ENCODE data around the gene CRYBB1. TPM values are rescaled to one million over a fixed set of nuclear protein-coding genes. Genes with fewer than 3 reads are reported as not detected.
A peak's percentile ranks its signal among the peaks of the same experiment; 100 is the strongest.

The CRYBB1 gene
- total and polyA plus RNA-seq, 2 donors (not counting 1 experiment from before 2014, with no cell fraction given) = 0.18 TPM; not detected in 1

GRCh38 chr22:26581633-26582168, 36.1 kb downstream of the CRYBB1 start:
- CTCF ChIA-PET = no interaction called here
- POLR2A ChIA-PET = no interaction called here
- intact Hi-C loops (cut with micrococcal nuclease) = no loop called here
- no peak overlapping the region for H3K4me3 ChIP-seq (ENCODE audit: control extremely low read depth in 1 of 5, extremely low read depth in 1 of 5, insufficient read depth in 1 of 5, low read depth in 2 of 5, low read length in 4 of 5)
- no peak overlapping the region for H2AFZ ChIP-seq (ENCODE audit: insufficient read depth, low read depth, low read length, poor library complexity, severe bottlenecking)
- no peaks in the 10 kb centered on the region for H3K9me3 ChIP-seq (ENCODE audit: control extremely low read depth in 1 of 3, control insufficient read depth in 2 of 3, insufficient read depth in 1 of 3, low read length in 2 of 3)
- 97% methylated on average over 6 of the region's 8 CpGs for WGBS (ENCODE audit: insufficient coverage)
- Mint-ChIP-seq H3K4me3 (no peak overlapping the region), H3K27me3 (no peaks in the 10 kb centered on the region), H3K9me3 (ENCODE audit: insufficient read depth) (no peaks in the 10 kb centered on the region), H3K27ac (no peak overlapping the region), H3K4me1 (peaks cover 47% of the 10 kb centered on the region)
- TF ChIP-seq, protein P1, sequence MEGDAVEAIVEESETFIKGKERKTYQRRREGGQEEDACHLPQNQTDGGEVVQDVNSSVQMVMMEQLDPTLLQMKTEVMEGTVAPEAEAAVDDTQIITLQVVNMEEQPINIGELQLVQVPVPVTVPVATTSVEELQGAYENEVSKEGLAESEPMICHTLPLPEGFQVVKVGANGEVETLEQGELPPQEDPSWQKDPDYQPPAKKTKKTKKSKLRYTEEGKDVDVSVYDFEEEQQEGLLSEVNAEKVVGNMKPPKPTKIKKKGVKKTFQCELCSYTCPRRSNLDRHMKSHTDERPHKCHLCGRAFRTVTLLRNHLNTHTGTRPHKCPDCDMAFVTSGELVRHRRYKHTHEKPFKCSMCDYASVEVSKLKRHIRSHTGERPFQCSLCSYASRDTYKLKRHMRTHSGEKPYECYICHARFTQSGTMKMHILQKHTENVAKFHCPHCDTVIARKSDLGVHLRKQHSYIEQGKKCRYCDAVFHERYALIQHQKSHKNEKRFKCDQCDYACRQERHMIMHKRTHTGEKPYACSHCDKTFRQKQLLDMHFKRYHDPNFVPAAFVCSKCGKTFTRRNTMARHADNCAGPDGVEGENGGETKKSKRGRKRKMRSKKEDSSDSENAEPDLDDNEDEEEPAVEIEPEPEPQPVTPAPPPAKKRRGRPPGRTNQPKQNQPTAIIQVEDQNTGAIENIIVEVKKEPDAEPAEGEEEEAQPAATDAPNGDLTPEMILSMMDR (IDR thresholded peaks at IDR 0.05) = no peak
- TF ChIP-seq EZH2 (IDR thresholded peaks at IDR 0.05; ENCODE audit: borderline replicate concordance, insufficient read depth, low read depth, low read length, poor library complexity, severe bottlenecking) = no peak
- H3K27ac ChIP-seq (ENCODE audit: low read length in 2 of 2) = no peak overlapping the region
- H3K27me3 ChIP-seq (replicated peaks in 1 of 4; ENCODE audit: control extremely low read depth in 1 of 4, control insufficient read depth in 3 of 4, insufficient read depth in 4 of 4, low read length in 3 of 4) = no peaks in the 10 kb centered on the region
- peaks cover 66% of the 10 kb centered on the region for H3K79me2 ChIP-seq (ENCODE audit: control insufficient read depth, insufficient read depth, low read length)
- no peak overlapping the region for H3K9ac ChIP-seq (ENCODE audit: low read length)
- ATAC-seq (ENCODE audit: low read depth) (no peak), DNase-seq (no peak)
- H3K4me1 ChIP-seq (ENCODE audit: control insufficient read depth in 2 of 2, insufficient read depth in 2 of 2, low read length in 2 of 2) = peaks cover 25 to 34% of the 10 kb centered on the region in 2 donors
- peaks cover 0 to 3% of the 10 kb centered on the region in 2 experiments for H3K36me3 ChIP-seq (replicated peaks in 1 of 2; ENCODE audit: control extremely low read depth in 1 of 2, control insufficient read depth in 1 of 2, extremely low read depth in 1 of 2, insufficient read depth in 2 of 2, low read length in 1 of 2)
- H4K20me1 ChIP-seq (ENCODE audit: control insufficient read depth, insufficient read depth, low read length, poor library complexity, severe bottlenecking) = no peaks in the 10 kb centered on the region
- no peak overlapping the region for H3K4me2 ChIP-seq (replicated peaks; ENCODE audit: low read depth, low read length, poor library complexity, severe bottlenecking)

DNA sequence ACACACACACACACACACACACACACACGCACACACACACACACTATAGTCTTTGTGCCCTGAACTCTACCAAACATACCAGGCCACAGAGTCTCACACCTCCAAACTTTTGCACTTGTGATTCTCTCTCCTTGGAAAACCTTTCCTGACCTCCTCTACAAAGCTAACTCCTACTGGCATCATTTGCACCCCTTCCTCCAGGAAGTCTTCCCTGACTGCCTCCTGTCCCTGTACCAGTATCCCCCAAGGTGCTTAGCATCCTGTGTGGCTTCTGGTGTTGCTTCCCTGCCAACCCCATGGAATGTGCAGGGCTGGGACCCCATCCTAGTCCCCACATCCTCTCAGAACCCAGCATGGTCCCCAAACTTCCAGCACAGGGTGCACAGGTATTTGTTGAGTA, 36.8 kb downstream of the CRYBB1 start:
- ATAC-seq (ENCODE audit: low read depth) (no peak), DNase-seq (no peak)
- Histone ChIP-seq H3K27me3 (replicated peaks in 1 of 4; ENCODE audit: control extremely low read depth in 1 of 4, control insufficient read depth in 3 of 4, insufficient read depth in 4 of 4, low read length in 3 of 4) (no peaks in the 10 kb centered on the region), H3K79me2 (ENCODE audit: control insufficient read depth, insufficient read depth, low read length) (peaks cover 60% of the 10 kb centered on the region), H3K9ac (ENCODE audit: low read length) (no peak overlapping the region), H3K4me1 (ENCODE audit: control insufficient read depth in 2 of 2, insufficient read depth in 2 of 2, low read length in 2 of 2) (peaks cover 20 to 28% of the 10 kb centered on the region in 2 donors), H3K4me3 (ENCODE audit: control extremely low read depth in 1 of 5, extremely low read depth in 1 of 5, insufficient read depth in 1 of 5, low read depth in 2 of 5, low read length in 4 of 5) (no peak overlapping the region), H4K20me1 (ENCODE audit: control insufficient read depth, insufficient read depth, low read length, poor library complexity, severe bottlenecking) (no peaks in the 10 kb centered on the region), H2AFZ (ENCODE audit: insufficient read depth, low read depth, low read length, poor library complexity, severe bottlenecking) (no peak overlapping the region), H3K27ac (ENCODE audit: low read length in 2 of 2) (peak overlapping the region in 1 of 2 donors; percentile 83), H3K9me3 (ENCODE audit: control extremely low read depth in 1 of 3, control insufficient read depth in 2 of 3, insufficient read depth in 1 of 3, low read length in 2 of 3) (no peaks in the 10 kb centered on the region), H3K36me3 (replicated peaks in 1 of 2; ENCODE audit: control extremely low read depth in 1 of 2, control insufficient read depth in 1 of 2, extremely low read depth in 1 of 2, insufficient read depth in 2 of 2, low read length in 1 of 2) (peaks cover 0 to 3% of the 10 kb centered on the region in 2 experiments), H3K4me2 (replicated peaks; ENCODE audit: low read depth, low read length, poor library complexity, severe bottlenecking) (no peak overlapping the region)
- TF ChIP-seq, protein P1 (IDR thresholded peaks at IDR 0.05) = no peak
- no peak for TF ChIP-seq EZH2 (IDR thresholded peaks at IDR 0.05; ENCODE audit: borderline replicate concordance, insufficient read depth, low read depth, low read length, poor library complexity, severe bottlenecking)
- Mint-ChIP-seq H3K4me1 (peaks cover 47% of the 10 kb centered on the region), H3K9me3 (ENCODE audit: insufficient read depth) (no peaks in the 10 kb centered on the region), H3K4me3 (no peak overlapping the region), H3K27ac (peak overlapping the region; percentile 61), H3K27me3 (no peaks in the 10 kb centered on the region)
- ChIA-PET CTCF (no interaction called here), POLR2A (no interaction called here)
- intact Hi-C loops (cut with micrococcal nuclease) = no loop called here
- no CpG with 5 or more reads among the region's 1 CpG for WGBS (ENCODE audit: insufficient coverage)
